Hepatic stellate cell (primary cell): Measurements from ENCODE around the gene CYP4B1.

Experiments used
- DNase-seq: peaks from one replicate; pipeline ENCODE4 v3.0.0; 2011; ENCODE audit warnings: low spot score

The CYP4B1 gene

DNA sequence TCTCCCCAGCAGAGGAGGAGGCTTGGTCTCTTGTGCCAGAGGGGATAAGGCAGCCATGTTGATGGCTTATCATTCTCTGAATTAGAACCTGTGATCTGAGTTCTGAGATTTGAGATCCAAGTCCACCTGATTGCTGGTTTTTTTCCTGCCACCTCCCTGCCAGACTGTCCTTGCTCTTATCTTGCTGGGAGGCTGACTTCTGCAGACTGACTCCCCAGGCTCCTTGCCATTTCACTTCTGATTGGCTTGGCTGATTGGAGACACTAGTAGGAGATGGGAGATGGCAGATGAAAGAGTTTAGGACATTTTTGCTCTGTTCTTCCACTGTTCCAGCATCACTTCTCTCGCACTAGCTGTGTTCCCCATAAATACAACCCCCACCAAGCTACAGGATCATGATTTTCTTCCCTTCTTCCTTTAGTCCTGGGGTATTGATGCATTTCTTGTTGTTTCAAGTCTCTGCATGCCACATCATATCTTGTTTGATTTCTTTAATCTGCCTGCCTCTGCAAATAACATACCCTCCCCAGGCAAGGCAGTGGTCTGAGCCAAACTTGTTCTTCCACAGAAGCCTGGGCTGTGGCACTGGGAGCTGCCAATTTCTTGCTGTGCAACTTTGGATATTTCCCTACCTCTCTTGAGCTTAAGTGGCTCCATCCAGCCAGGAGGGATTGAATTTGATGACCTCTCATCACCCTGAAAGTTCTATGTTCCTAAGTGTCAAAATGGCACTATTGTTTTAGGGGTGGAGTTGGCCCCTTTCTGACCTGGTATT, 963 bp upstream of the CYP4B1 start:
- DNase-seq: no peak

- no peak for DNase-seq
These were observed 1.9 kb downstream of the CYP4B1 start for GRCh38 chr1:46800742-46801141.

DNA sequence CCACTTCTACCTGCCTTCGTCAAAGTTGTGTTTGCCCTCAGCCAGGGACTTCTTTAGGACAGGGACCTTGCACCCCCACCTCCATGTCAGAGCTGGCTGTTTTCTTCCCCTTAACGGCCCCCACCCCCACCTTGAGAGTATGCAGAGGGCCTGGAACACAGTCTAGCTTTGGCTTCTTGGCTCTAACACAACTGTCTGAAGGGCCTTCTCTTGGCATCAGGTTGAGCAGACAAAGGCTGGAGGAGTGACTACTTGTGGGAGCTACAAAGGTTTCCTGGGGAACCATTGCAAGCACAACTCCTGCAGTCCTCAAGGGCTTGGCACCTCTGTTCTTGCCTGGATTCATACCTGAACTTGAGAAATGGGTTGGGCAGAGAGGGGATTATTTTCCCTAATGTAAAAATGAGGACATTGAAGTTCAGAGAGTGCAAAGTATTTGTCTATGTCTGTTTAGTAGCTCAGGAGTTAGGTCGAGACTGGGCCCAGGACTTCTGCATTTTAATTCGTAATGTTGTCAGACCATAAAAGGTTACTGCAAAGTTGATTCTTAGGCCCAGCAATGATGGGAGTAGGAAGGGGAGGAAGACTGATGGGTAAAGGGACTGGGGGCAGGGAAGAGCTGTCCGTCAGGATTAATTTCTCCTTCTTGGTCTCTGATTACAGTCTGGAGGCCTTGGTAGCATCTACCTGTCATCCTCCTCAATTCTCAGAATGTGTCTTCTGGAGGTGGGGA, 2.6 kb downstream of the CYP4B1 start:
- no peak for DNase-seq

- no peak for DNase-seq
These were observed 3.2 kb downstream of the CYP4B1 start for GRCh38 chr1:46802081-46802480.

DNA sequence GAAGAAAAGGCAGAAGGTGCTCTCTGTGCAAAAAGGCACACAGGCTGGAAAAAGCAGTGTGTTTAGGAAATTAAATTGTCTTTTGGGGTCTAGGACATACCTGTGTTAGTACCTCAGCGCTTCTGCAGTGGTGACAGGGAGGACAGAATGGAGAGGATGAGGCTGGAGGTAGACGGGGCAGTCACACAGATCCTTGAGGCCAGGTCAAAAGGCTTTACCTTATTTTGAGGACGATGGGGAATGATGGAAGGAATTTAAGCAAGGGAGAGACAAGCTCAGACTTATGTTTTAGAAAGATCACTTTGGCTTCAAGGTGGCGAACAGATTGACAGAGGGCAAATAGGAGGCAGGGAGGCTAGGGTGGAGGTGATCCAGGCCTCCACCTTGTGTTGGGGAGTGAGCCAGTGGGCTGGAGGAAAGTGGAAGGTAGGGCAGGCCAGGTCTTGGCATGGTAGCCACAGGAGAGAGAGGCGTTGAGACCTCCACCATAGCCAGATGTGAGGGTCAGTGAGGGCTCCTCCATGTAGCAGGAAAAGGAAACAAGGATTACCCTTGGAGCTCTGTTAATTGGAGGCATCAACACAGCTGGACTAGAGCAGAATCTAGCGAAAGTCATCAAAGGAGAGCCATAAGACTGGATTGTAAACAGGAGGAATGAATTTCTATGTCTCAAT, 4.2 kb downstream of the CYP4B1 start:
- DNase-seq: no peak

DNA sequence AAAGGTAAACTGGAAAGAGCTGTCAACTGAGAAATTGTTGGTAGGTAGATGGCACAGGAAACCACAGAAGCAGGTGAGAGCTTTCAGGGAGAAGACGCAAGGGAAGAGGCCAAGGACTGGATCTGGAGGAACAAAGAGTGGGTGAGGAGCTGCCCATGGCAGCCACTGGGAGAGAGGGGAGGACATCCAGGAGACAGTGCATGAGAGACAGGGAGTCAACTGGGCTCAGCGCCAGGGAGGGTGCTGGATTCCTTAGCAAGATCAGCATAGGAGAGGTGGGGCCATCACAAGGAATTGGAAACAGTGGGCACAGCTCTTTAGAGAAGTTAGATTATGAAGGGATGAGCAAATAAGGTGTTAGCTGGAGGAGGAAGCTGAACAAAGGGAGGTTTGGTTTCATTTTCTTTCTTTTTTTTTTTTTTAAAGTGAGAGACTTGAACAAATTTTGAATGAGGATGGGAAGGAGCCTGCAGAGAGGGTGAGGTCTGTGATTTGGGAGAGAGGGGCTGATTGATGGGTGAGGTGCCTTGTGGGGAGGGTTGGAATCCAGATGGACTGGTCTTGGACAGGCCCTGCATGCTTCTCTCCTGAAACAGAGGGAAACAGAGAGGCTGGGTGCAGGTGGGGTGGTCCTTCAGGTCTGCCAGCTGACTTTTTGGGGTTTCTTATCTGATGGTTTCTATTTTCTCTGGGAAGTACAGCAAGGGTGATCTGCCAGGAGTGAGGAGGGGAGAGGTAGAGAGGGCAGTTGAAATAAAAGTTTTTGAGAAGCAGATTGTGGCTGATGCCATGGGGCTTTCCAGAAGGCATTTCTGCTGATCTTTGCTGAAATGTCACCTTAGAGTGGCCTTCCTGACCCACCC, 5.4 kb downstream of the CYP4B1 start:
- no peak for DNase-seq

GRCh38 chr1:46804926-46805325, 6.1 kb downstream of the CYP4B1 start:
- DNase-seq: no peak

- DNase-seq: no peak
These were observed 6.9 kb downstream of the CYP4B1 start for GRCh38 chr1:46805755-46806154.

DNA sequence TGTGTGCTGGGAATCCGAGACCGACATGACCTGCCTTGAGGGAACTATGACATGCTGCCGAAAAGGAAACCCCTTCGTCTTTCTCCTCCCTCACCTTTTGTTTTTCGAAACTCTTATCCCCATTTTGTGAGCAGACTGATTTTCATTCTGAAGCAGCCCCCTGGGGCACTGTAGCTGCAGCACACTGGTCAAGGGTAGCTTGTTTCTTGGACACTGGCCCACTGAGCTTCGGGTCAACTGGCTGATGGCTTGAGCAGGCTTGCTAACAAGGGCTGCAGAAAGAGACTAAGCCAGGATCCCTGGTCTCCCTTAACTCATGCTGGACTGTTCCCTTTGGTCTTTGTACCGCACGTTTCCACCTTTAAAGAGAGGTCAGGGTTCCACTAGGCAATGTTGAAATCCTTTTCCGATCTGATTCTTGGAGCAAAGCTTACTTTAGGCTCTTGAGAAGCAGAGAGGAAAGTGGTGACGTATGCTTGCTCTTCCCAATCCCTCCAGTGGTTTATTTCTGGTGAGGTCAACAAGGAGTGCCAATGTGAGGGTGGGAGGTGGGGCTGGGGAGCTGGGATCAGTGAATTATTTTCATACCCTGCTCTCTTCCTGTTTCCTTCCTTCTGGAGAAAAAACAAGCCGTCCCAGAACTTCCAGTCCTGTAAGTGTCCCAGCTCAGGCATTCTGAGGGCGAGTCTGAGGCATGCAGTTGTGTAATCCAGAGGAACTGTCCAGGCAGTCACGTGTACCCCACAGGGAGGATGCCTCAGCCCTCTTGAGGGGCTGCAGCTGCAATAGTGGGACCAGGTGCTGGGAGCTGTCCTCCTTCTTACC, 7.6 kb downstream of the CYP4B1 start:
- no peak for DNase-seq

- no peak for DNase-seq
These were observed 8.5 kb downstream of the CYP4B1 start for GRCh38 chr1:46807046-46807972.

- DNase-seq: no peak
These were observed 10.2 kb downstream of the CYP4B1 start for GRCh38 chr1:46809071-46809470.

DNA sequence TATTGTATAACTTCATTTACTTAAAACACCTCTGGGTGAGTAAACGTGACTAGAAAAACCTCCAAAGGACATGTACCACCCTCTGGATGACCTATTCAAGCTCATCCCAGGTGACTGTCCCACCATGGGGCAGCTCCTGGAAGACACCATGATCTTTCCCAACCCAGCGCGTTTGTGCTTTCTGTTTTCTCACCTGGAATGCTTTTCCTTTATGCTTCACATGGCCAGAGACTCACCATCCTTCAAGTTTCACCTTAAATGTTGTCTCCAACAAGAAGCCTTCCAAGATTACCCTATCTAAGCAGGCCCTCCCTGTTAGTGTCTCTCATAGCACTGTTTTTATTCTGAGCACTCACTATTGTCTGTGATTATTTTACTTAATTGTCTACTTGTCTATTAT, 11.1 kb downstream of the CYP4B1 start:
- DNase-seq: no peak

DNA sequence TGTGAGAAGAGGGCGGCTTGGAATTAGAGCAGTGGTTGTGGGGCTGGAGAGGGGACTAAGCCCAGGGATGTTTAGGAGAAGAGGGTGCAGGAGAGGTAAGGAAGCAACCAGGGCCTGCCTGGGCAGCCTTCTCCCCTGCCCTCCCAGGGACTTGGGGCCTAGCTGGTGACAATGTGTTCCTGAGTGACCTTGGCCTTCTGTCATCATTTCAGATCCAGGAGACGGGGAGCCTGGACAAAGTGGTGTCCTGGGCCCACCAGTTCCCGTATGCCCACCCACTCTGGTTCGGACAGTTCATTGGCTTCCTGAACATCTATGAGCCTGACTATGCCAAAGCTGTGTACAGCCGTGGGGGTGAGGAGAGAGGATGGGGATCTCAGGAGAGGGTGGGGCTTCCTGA, 11.8 kb downstream of the CYP4B1 start:
- DNase-seq: no peak

DNA sequence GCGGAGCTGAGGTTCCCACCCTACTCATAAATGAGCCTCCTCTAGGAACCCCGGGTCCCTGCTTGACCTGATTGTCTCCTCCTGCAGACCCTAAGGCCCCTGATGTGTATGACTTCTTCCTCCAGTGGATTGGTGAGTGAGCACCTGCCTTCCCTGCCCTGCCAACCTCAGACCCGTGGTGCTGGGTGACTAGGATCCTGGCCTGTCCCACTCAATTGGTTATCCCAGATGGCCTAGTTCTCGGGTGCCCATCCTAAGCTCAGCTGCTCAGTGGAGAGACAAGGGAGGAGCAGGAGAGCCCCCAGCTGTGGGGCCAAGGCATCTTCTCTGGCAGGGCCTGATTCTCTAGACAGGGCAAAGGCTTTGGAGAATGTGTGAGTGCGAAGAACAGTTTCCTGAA, 12.2 kb downstream of the CYP4B1 start:
- no peak for DNase-seq

- no peak for DNase-seq
These were observed 13.5 kb downstream of the CYP4B1 start for GRCh38 chr1:46812065-46812963.

- DNase-seq: no peak
These were observed 14.4 kb downstream of the CYP4B1 start for GRCh38 chr1:46812996-46813857.

DNA sequence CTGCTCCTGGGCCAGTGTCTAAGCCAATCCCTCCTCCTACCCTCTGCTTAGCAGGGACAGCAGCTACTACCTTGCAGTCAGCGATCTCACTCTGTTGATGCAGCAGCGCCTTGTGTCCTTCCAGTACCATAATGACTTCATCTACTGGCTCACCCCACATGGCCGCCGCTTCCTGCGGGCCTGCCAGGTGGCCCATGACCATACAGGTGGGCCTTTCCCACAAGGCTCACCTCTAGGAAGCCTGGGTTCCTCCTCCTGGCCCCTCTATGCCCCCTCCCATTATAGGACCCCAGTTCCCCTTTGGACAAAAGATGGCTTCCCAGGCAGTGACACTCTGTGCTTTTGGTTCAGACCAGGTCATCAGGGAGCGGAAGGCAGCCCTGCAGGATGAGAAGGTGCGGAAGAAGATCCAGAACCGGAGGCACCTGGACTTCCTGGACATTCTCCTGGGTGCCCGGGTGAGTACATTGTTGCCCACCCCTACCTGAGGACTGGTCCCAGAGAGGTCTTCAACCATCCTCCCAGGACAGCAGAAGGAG, 15.1 kb downstream of the CYP4B1 start:
- no peak for DNase-seq

- no peak for DNase-seq
These were observed 16.3 kb downstream of the CYP4B1 start for GRCh38 chr1:46815133-46815532.
